ENCODE measurements around the gene MOSPD2. TPM values are rescaled to one million over a fixed set of nuclear protein-coding genes. Genes with fewer than 3 reads are reported as not detected.

The MOSPD2 gene
- polyA plus RNA-seq, 3 donors: 44.6 to 51.6 (median 45.7) TPM

DNA sequence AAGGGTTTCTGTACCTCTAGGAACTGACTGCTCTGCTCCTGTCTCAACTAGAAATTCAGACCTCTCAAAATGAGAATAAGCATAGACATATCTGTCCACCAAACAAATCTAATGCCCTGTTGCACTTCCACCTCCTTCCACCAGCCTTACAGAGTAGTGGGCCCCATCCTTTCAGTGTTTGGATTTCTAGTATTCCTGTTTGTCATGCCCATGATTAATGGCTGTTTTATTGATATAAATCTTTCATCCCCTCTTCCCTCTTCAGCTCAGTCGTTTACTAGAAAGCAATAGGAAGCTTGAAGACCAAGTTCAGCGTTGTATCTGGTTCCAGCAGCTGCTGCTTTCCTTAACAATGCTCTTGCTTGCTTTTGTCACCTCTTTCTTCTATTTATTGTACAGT lies 46.2 kb downstream of the MOSPD2 start:
- Mint-ChIP-seq H3K27ac (peak overlapping the region in 3 of 7 donors; percentile 33 to 62 (median 50)), H3K27me3 (ENCODE audit: low read depth in 3 of 3) (peaks cover 0 to 5% (median 0%) of the 10 kb centered on the region in 3 donors), H3K4me1 (no peaks in the 10 kb centered on the region), H3K9me3 (no peaks in the 10 kb centered on the region), H3K36me3 (peaks cover 61 to 66% of the 10 kb centered on the region in 2 donors), H3K4me3 (no peak overlapping the region)
- Histone ChIP-seq H3K79me2 (ENCODE audit: insufficient read depth, low read length) (no peaks in the 10 kb centered on the region), H2AFZ (ENCODE audit: insufficient read depth, low read depth, low read length, poor library complexity, severe bottlenecking) (no peak overlapping the region), H4K20me1 (ENCODE audit: insufficient read depth, low read length) (no peaks in the 10 kb centered on the region), H3K27me3 (ENCODE audit: control insufficient read depth in 2 of 2, insufficient read depth in 2 of 2, low read length in 2 of 2) (no peaks in the 10 kb centered on the region), H3K4me1 (ENCODE audit: control insufficient read depth in 1 of 2, insufficient read depth in 2 of 2, low read length in 2 of 2) (no peaks in the 10 kb centered on the region), H3K4me3 (replicated peaks in 1 of 3; ENCODE audit: low read depth in 2 of 3, low read length in 3 of 3) (no peak overlapping the region), H3K27ac (ENCODE audit: low read depth in 1 of 2, low read length in 2 of 2) (no peak overlapping the region), H3K36me3 (replicated peaks in 1 of 2; ENCODE audit: control insufficient read depth in 1 of 2, insufficient read depth in 2 of 2, low read length in 2 of 2) (peaks cover 56 to 75% of the 10 kb centered on the region in 2 donors), H3K9ac (ENCODE audit: insufficient read depth, low read length, poor library complexity, severe bottlenecking) (no peak overlapping the region), H3K9me3 (replicated peaks in 1 of 2; ENCODE audit: control insufficient read depth in 1 of 2, insufficient read depth in 1 of 2, low read length in 2 of 2) (no peaks in the 10 kb centered on the region), H3K4me2 (replicated peaks; ENCODE audit: extremely low read depth, low read length, poor library complexity, severe bottlenecking) (no peak overlapping the region)
- intact Hi-C loops (cut with micrococcal nuclease): no loop called here
- no CpG with 5 or more reads among the region's 2 CpGs for WGBS (ENCODE audit: insufficient coverage)
- DNase-seq: no peak
- TF ChIP-seq, protein P1, sequence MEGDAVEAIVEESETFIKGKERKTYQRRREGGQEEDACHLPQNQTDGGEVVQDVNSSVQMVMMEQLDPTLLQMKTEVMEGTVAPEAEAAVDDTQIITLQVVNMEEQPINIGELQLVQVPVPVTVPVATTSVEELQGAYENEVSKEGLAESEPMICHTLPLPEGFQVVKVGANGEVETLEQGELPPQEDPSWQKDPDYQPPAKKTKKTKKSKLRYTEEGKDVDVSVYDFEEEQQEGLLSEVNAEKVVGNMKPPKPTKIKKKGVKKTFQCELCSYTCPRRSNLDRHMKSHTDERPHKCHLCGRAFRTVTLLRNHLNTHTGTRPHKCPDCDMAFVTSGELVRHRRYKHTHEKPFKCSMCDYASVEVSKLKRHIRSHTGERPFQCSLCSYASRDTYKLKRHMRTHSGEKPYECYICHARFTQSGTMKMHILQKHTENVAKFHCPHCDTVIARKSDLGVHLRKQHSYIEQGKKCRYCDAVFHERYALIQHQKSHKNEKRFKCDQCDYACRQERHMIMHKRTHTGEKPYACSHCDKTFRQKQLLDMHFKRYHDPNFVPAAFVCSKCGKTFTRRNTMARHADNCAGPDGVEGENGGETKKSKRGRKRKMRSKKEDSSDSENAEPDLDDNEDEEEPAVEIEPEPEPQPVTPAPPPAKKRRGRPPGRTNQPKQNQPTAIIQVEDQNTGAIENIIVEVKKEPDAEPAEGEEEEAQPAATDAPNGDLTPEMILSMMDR (IDR thresholded peaks at IDR 0.05): no peak

DNA sequence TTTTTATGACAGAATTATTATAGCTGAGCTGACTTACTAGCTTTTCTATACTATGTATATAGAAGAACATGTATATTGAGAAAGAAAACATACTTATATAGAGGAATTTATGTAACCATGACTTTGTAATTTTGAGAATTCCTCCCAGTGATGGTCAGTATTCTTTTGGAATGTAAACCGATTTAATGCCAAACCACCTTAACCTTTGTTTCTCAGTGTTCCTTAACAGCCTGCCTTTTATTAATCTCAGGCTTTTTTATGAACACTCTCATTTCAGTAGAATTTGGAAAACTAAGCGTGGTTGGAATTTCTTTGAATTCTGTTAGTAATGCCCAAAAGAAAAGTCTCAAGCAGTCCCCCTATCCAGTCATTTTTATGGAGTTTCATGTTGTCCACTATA lies 47.0 kb downstream of the MOSPD2 start:
- Histone ChIP-seq H3K27me3 (ENCODE audit: control insufficient read depth in 2 of 2, insufficient read depth in 2 of 2, low read length in 2 of 2) (no peaks in the 10 kb centered on the region), H3K4me2 (replicated peaks; ENCODE audit: extremely low read depth, low read length, poor library complexity, severe bottlenecking) (no peak overlapping the region), H3K79me2 (ENCODE audit: insufficient read depth, low read length) (no peaks in the 10 kb centered on the region), H3K36me3 (replicated peaks in 1 of 2; ENCODE audit: control insufficient read depth in 1 of 2, insufficient read depth in 2 of 2, low read length in 2 of 2) (peaks cover 51 to 67% of the 10 kb centered on the region in 2 donors), H3K4me1 (ENCODE audit: control insufficient read depth in 1 of 2, insufficient read depth in 2 of 2, low read length in 2 of 2) (no peaks in the 10 kb centered on the region), H4K20me1 (ENCODE audit: insufficient read depth, low read length) (no peaks in the 10 kb centered on the region), H3K4me3 (replicated peaks in 1 of 3; ENCODE audit: low read depth in 2 of 3, low read length in 3 of 3) (no peak overlapping the region), H2AFZ (ENCODE audit: insufficient read depth, low read depth, low read length, poor library complexity, severe bottlenecking) (no peak overlapping the region), H3K27ac (ENCODE audit: low read depth in 1 of 2, low read length in 2 of 2) (no peak overlapping the region), H3K9me3 (replicated peaks in 1 of 2; ENCODE audit: control insufficient read depth in 1 of 2, insufficient read depth in 1 of 2, low read length in 2 of 2) (no peaks in the 10 kb centered on the region), H3K9ac (ENCODE audit: insufficient read depth, low read length, poor library complexity, severe bottlenecking) (no peak overlapping the region)
- Mint-ChIP-seq H3K27me3 (ENCODE audit: low read depth in 3 of 3) (peaks cover 0 to 5% (median 0%) of the 10 kb centered on the region in 3 donors), H3K4me3 (no peak overlapping the region), H3K36me3 (peaks cover 55 to 60% of the 10 kb centered on the region in 2 donors), H3K4me1 (no peaks in the 10 kb centered on the region), H3K27ac (no peak overlapping the region), H3K9me3 (no peaks in the 10 kb centered on the region)
- intact Hi-C loops (cut with micrococcal nuclease): no loop called here
- WGBS (ENCODE audit: insufficient coverage): no CpG with 5 or more reads among the region's 2 CpGs
- TF ChIP-seq, protein P1 (IDR thresholded peaks at IDR 0.05): no peak
- DNase-seq: no peak

Data from CD14-positive monocyte (primary cell).